ENCODE data around the gene BHLHA15. TPM values are rescaled to one million over a fixed set of nuclear protein-coding genes. Genes with fewer than 3 reads are reported as not detected.

Gene BHLHA15
- total RNA-seq, 2 donors from 2014 or later = 0.67 to 2.4 TPM

GRCh38 chr7:98256431-98256830, 45.2 kb downstream of the BHLHA15 start:
- Histone ChIP-seq H3K9ac (ENCODE audit: low read depth in 2 of 2, low read length in 2 of 2) (no peak overlapping the region), H3K36me3 (no peaks in the 10 kb centered on the region), H3K27me3 (no peaks in the 10 kb centered on the region), H3K27ac (no peak overlapping the region), H3K4me1 (peaks cover 8% of the 10 kb centered on the region), H3K9me3 (no peaks in the 10 kb centered on the region), H3K4me3 (no peak overlapping the region)
- no peak for DNase-seq
- TF ChIP-seq CTCF (IDR thresholded peaks at IDR 0.05) = no peak
- intact Hi-C loops (cut with DNase I) = no loop called here

GRCh38 chr7:98257701-98258100, 46.5 kb downstream of the BHLHA15 start:
- H3K4me3 ChIP-seq = no peak overlapping the region
- H3K9ac ChIP-seq (ENCODE audit: low read depth in 2 of 2, low read length in 2 of 2) = no peak overlapping the region
- H3K27ac ChIP-seq = no peak overlapping the region
- intact Hi-C loops (cut with DNase I) = no loop called here
- TF ChIP-seq CTCF (IDR thresholded peaks at IDR 0.05) = no peak
- no peaks in the 10 kb centered on the region for H3K27me3 ChIP-seq
- peaks cover 7% of the 10 kb centered on the region for H3K4me1 ChIP-seq
- H3K36me3 ChIP-seq = no peaks in the 10 kb centered on the region
- H3K9me3 ChIP-seq = no peaks in the 10 kb centered on the region
- no peak for DNase-seq

Other genes with a start within 250 kb of the BHLHA15 start
- gene OCM2, start 221.2 kb upstream of the BHLHA15 start, total RNA-seq = not detected
- gene LMTK2, start 104.6 kb upstream of the BHLHA15 start, total RNA-seq = 10 to 100 TPM; 37.2 to 61.2 TPM
- gene TECPR1, start 40.8 kb downstream of the BHLHA15 start, total RNA-seq = 10 to 100 TPM; 20.3 to 44.5 TPM
- 100 to 1,000 TPM; 152 to 187 TPM for gene BRI3, start 70.2 kb downstream of the BHLHA15 start, total RNA-seq
- gene BAIAP2L1, start 189.7 kb downstream of the BHLHA15 start, total RNA-seq = 10 to 100 TPM; 63.9 to 66.2 TPM